B cell (primary cell): Measurements from ENCODE around the gene ENOX1.

Source experiments
- CTCF ChIP-seq: fragments of 200-600 bp; IDR thresholded peaks from one replicate; pipeline ENCODE4 v1.8.0; 2022; ENCODE audit warnings: antibody characterized with exemption, mild to moderate bottlenecking
- EZH2 ChIP-seq: IDR thresholded peaks from 2 replicates; pipeline ENCODE4 v1.6.1; 2012; ENCODE audit warnings: borderline replicate concordance, low read depth, mild to moderate bottlenecking, moderate library complexity, low read length; ENCODE audit not compliant: insufficient read depth, poor library complexity, severe bottlenecking

GRCh38 chr13:43214124-43214523, 572.6 kb downstream of the ENOX1 start:
- TF ChIP-seq CTCF (no peak), EZH2 (no peak)
